HG03520 (cell line): ENCODE data around the gene PIK3C3.

ENCODE experiments used
- ATAC-seq: cut with Tn5 transposase; IDR thresholded peaks from one replicate; pipeline ENCODE4 v1.9.1; 2021; ENCODE audit warnings: mild to moderate bottlenecking, moderate library complexity; ENCODE audit not compliant: unreplicated experiment

PIK3C3 gene

DNA sequence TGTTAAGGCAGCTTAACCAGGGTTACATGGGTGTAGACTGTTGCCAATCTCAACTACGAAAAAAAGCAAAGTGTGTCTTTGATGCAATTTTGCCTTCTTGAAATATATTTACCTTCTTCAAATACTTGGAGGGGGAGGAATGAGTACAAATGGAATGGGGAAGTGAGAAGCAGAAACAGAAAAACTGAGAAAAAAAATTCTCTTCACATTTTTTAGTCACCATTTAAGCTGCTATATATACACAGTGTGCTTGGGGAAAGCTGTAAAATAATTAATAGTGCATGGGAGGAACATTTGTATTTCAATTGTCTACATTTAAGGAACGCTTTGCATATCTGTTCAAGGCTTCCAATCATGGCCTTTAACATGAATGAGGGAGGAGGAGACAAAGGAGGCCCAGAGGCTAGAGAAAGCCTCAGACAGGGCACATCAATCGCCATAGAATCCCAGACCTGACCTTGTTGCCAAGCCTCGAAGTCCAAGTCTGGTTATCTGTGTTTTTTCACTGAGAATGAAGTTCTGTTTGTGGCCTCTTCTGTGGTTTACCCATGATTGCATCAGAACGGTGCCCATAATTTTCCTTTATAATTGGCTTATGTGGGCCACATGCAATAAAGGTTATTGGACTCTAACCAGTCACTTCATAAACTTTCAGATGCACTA is 158.6 kb downstream of the PIK3C3 start:
- ATAC-seq = peak; percentile 61

DNA sequence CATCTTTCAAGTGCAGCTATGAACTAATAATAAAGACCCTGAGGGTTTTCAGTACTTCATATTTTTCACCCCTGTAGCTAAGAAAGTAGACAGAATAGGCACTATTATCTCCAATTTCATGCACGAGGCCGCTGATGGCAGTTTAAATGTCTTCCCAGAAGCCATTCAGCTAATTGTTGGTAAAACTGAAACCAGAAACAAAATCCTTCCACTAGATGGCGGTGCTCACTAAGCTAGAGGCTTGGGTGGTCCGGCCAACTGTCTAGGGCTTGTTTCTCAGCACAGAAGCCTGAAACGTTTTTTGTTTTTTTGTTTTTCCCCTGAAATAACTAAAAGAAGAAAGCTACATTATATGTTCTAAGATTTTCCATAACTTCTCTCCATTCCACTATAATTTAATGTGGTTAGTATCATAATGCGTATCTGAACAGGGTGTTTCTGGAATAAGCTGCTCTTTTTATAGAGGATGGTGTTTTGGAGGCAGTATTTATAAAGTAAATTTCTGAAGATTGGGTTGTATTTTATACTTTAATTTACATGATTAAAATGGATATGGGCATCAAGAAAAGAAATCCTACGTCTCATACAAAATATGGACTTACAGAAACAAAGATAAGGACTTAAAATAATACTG is 159.4 kb downstream of the PIK3C3 start:
- ATAC-seq = peak; percentile 91

DNA sequence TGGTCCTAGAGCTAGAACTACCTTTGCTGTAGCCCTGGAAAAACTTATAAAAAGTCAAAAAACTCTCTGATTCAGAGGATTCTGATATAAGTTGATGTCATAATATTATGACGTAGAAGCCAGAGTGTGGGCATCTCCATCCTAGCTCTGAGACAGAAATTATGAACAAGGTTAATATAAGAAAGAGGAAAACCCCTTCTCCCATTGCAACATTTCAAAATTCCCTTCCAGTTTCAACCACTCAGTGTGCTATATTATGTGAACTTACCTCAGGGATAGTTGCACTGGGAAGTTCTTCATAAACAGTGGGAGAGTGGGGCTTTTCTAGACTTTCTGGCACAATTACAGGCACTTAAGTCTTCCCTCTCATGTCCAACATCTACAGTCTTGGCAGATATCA is 171.6 kb downstream of the PIK3C3 start:
- no peak for ATAC-seq

DNA sequence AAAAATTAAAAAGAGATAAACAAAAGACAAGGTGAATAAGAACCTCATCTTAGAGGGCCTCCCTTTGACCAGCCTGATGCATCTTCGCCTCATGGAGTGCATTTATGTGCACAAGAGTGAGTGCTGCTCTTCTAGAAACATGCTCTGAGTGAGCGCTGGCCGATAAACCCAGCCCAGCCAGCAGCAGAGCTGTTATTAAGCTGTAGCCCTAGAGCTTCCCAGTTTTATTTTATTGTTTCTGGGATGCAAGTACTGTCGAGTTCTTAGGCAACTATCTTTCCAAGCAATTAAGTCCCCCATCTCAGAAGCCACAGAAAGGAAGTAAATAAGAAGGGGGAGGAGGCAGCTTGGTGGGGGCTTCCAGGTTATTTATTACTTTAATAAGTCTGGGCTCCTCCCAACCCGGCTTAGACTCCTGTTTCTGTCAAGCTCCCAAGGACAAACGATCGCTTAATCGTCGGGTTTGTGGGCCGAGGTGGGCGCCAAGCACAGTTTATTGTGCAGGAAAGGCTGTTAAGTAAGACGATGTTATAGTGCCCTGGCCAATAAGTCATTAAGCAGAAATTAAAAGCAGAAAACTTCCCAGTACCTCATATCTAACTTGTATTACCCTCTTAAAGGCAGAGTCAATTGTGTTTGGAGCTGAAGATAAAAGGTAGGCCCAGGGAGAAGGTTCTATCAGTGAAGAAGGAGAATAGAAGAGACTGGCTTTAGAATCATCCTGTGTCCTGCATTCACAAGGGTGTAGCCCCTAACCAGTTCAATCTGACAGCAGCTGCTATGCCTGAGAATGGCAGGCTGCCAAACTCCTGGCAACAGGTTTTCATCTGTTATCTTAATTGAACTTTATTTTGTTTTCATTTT is 176.3 kb downstream of the PIK3C3 start:
- no peak for ATAC-seq

DNA sequence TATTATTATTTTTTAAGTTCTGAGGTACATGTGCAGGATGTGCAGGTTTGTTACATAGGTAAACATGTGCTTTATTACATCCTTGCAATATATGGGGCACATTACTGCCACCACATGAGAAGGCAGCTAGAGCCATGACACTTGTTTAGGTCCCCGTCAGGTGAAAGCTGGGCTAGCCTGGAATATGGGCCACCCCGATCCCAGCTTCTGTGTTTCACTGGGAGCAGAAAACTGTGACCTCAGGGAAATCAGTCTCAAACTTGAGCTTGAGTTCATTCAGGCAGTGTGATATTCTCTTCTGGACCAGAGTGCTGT is 176.9 kb downstream of the PIK3C3 start:
- no peak for ATAC-seq
